Measurements from ENCODE around the gene CCNG1.

GRCh38 chr5:163478126-163478981 is 41.0 kb downstream of the CCNG1 start:
- TF ChIP-seq POLR2A (IDR thresholded peaks at IDR 0.05), result no peak
- TF ChIP-seq, protein P1, sequence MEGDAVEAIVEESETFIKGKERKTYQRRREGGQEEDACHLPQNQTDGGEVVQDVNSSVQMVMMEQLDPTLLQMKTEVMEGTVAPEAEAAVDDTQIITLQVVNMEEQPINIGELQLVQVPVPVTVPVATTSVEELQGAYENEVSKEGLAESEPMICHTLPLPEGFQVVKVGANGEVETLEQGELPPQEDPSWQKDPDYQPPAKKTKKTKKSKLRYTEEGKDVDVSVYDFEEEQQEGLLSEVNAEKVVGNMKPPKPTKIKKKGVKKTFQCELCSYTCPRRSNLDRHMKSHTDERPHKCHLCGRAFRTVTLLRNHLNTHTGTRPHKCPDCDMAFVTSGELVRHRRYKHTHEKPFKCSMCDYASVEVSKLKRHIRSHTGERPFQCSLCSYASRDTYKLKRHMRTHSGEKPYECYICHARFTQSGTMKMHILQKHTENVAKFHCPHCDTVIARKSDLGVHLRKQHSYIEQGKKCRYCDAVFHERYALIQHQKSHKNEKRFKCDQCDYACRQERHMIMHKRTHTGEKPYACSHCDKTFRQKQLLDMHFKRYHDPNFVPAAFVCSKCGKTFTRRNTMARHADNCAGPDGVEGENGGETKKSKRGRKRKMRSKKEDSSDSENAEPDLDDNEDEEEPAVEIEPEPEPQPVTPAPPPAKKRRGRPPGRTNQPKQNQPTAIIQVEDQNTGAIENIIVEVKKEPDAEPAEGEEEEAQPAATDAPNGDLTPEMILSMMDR (IDR thresholded peaks at IDR 0.05), result no peak

Data from esophagus squamous epithelium (tissue), 4 donors.